GM18519 (cell line): ENCODE data around the gene TIMM10.

Experiments used
- ATAC-seq: cut with Tn5 transposase; IDR thresholded peaks from one replicate; pipeline ENCODE4 v1.9.1; 2021; ENCODE audit warnings: mild to moderate bottlenecking, moderate library complexity; ENCODE audit not compliant: unreplicated experiment, low FRiP score

Gene TIMM10

DNA sequence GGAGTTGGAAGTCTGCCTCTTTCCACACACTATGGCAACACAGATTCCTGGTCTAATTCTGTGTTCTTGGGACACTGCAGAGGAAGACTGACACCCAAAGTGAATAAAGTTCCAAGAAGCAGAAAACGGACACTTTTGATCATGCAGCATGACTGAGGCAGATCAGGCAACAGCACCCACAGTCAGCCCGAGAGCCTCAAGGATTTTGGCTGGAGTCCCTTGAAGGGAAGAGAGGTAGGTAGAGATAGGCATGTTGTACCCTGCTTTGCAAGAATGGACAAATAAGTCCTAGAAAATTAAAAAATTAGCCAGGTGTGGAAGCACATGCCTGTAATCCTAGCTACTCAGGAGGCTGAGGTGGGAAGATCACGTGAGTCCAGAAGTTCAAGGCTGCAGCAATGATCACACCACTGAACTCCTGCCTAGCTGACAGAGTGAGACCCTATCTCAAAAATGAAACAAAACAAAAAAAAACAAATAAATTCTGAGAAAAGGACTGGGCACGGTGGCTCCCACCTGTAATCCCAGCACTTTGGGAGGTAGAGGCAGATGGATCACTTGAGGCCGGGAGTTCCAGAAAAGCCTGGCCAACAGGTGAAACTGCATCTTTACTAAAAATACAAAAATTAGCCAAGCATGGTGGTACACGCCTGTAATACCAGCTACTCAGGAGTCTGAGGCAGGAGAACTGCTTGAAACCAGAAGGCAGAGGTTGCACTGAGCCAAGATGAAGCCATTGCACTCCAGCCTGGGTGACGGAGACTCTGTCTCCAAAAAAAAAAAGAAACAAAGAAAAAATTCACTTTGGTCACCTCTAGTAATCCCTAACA is 22.0 kb downstream of the TIMM10 start:
- ATAC-seq = no peak

DNA sequence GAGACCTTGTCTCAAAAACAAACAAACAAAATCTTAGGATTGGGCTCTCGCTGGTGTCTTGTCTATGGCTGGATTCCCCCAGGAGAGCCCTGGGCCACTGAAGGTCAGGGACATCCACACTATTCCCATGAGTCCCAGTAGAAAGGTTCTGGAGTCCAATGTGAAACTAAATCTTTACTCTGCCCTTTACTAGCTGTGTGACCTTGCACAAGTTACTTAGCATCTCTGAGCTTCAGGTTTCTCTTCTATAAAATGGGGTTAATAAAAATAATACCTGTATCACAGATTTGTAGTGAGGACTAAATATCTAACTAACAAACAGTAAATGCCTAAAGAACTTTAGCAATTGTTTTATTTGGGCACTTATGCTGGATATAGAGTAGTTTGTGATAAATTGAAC is 24.0 kb downstream of the TIMM10 start:
- ATAC-seq = no peak

GRCh38 chr11:57504511-57504910 is 26.0 kb downstream of the TIMM10 start:
- no peak for ATAC-seq

DNA sequence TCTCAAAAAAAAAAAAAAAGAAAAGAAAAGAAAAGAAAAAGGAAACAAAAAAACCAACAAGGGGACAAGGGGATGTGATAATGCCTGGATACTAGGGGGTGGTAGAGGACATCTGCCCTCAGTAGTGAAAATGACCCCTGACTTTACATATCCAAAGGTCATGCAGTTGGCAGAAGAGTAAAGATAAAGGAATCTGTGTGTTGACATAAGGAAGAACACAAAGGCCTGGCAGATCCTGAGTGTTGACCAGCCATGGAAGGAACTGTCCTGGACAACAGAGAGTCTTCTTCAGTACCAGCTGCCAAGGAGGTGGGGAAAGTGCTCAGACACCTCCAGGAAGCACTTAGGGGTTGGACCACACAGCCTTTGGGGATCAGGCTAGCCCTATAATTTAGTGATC is 27.7 kb downstream of the TIMM10 start:
- no peak for ATAC-seq

- no peak for ATAC-seq
Measured at GRCh38 chr11:57502376-57502775, 28.2 kb downstream of the TIMM10 start.

DNA sequence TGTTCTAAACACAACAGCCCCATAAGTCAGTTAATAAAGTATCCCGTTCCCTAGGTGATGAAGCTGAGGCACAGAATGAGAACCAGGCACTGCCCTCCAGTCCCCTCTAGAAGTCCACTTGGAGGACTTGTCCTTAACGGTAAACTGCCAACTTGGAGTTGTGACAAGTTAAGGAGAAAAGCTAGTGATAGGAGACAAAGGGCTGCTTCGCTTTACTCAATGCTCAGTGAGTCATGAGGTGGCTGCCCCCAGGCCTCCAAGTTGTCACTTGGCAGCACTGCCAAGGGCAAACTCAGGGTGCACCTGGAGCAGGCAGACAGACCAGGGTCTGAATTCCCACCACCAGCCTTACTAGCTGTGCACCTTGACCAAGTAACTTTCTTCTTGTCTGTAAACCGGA is 28.6 kb downstream of the TIMM10 start:
- ATAC-seq = no peak

- no peak for ATAC-seq
Measured at GRCh38 chr11:57500926-57501325, 29.6 kb downstream of the TIMM10 start.

DNA sequence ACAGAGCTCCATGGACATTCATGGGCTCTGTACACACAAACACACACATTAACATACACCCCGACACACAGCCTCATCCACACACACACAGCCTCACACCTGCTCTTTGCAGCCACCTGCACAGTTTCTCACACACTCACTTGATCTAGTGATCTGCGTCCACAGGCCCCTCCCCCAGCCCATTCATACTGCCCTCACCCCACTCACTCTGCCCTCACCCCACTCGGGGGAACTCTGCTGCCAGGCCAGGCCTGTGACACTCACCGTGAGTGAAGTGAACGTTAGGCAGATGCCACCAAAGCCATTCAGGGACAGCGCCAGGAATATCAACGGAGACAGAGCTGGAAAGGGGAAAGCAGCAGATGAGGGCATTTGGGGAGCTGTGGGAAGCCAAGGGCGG is 30.0 kb downstream of the TIMM10 start:
- no peak for ATAC-seq

- no peak for ATAC-seq
Measured at GRCh38 chr11:57499983-57500461, 30.5 kb downstream of the TIMM10 start.

- ATAC-seq = peak; percentile 99
Measured at GRCh38 chr11:57499413-57499982, 31.1 kb downstream of the TIMM10 start.

- ATAC-seq = no peak
Measured at GRCh38 chr11:57498540-57498939, 32.0 kb downstream of the TIMM10 start.

DNA sequence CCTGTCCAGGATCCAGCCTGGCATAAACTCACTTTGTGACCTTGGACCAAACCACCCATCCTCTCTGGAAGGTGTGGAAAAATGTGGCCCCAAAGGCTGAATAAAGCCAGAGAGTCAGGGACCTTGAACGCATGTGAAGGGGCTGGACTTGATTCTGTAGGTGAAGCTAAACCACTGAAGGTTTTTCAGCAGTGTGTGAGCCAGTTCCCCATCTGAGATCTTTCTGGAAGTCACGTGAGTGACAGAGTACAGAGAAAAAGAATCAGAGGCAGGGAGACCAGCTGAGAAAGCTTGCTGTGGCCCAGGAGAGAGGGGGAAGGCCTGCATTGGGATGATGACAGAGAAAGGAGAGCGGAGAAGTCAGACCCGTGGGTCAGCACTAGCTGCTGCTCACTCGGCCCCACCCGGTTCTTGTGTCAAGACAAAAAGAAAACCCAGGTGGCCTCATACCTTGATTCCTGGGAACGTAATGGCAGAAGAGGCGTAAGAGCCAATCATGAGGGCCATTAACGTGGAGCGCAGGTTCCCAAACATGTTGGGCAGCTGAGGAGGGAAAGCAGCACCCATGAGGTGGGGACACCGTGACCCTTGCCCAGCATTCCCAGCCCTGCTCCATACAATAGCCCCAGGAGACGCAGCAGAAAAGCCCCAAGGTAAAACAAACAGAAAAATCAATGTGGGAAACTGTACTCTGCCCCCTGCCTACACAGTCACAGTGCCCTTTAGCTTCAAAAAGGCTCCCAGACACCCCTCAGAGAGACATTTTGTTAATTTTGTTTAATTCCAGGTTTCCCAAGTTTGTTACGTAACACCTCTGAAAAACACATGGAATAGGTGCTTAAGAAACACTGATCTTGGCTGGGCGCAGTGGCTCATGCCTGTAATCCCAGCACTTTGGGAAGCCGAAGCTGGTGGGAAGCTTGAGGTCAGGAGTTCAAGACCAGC is 33.0 kb downstream of the TIMM10 start:
- no peak for ATAC-seq

GRCh38 chr11:57496109-57496820 is 34.3 kb downstream of the TIMM10 start:
- ATAC-seq = no peak

DNA sequence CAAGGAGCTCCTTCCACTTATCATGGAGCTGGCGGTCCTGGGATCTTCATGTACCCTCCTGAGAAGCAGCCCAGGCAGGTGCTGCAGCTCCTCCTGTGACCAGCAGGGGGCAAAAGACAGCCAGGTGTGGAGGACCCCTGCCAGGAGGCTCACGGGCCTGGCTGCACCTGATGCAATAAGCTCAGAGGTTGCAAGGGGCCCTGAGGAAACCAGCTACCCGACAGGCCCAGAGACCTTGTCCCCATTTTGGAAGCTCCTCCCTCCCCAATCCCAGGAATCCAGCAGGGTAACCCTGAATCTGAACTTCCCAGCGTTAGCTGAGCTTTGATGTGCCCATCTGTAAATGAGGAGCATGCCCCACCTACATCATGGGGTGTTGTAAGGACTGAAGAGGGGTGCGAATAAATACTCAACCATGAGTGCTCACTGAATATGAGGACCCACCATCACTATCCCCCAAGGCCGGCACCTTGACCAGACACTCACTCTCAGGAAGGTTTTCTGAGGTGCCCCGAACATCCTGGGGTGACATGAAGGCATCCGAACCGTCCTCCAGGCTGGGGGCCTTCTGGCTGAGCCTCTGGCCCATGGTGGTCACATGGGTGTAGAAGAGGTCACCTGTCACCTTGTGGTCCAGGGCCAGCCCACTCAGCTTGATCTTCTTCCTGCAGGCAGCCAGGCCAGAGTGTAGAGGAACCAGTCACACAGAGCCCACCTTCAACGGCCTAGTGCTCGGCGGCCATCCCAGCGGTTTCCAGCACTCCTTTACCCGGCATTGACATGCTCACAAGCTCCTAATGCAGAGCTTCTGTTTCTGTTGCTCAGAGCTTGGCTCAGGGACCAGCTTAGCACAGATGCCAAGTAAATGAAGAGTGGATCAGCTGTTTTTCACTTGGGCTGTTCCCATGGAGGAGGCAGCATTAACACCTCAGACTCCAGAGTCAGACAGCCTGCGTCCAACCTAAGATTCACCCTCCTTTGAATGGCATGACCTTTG is 36.7 kb downstream of the TIMM10 start:
- ATAC-seq = no peak

GRCh38 chr11:57491371-57492061 is 39.0 kb downstream of the TIMM10 start:
- ATAC-seq = peak; percentile 51

GRCh38 chr11:57490456-57491248 is 39.9 kb downstream of the TIMM10 start:
- no peak for ATAC-seq

GRCh38 chr11:57487920-57488659 is 42.5 kb downstream of the TIMM10 start:
- ATAC-seq = no peak
